ENCODE data around the gene PNPLA7. TPM values are rescaled to one million over a fixed set of nuclear protein-coding genes. Genes with fewer than 3 reads are reported as not detected.

The PNPLA7 gene
- total and polyA plus RNA-seq, 2 of the 4 experiments (the other 2 are of a cell fraction) = under 0.01 to 0.89 TPM

- in situ Hi-C loops (cut with MboI; ENCODE audit: low sequenced_read_pairs) = no loop called here
Measured at GRCh38 chr9:137475666-137476065, 74.5 kb downstream of the PNPLA7 start.

More at GRCh38 chr9:137475666-137476065, 74.5 kb downstream of the PNPLA7 start:
- no peak overlapping the region for H3K9ac ChIP-seq (ENCODE audit: low read depth, low read length)
- no peak overlapping the region for H2AK5ac ChIP-seq (ENCODE audit: low read depth, low read length)
- no peak overlapping the region for H2AFZ ChIP-seq (replicated peaks; ENCODE audit: low read length, poor library complexity)
- no peak overlapping the region for H2BK120ac ChIP-seq (ENCODE audit: low read depth, low read length)
- dilution Hi-C loops (cut with HindIII; ENCODE audit: low sequenced_read_pairs, unreplicated experiment) (no loop called here), intact Hi-C loops (cut with micrococcal nuclease) (no loop called here)
- no peak overlapping the region for H4K8ac ChIP-seq (ENCODE audit: low read depth in 2 of 2, low read length in 2 of 2)
- no peak overlapping the region for H2AK9ac ChIP-seq (replicated peaks; ENCODE audit: low read depth, low read length, poor library complexity)
- H4K20me1 ChIP-seq (ENCODE audit: insufficient read depth, low read length) = no peaks in the 10 kb centered on the region
- ATAC-seq (ENCODE audit: low read depth) (no peak), DNase-seq (no peak)
- no peak overlapping the region for H3K4me2 ChIP-seq (ENCODE audit: low read depth, low read length)
- H3K36me3 ChIP-seq (ENCODE audit: control insufficient read depth, insufficient read depth, low read length) = no peaks in the 10 kb centered on the region
- ChIA-PET POLR2A (ENCODE audit: unreplicated experiment) (no interaction called here), CTCF (no interaction called here)
- no CpG with 5 or more reads among the region's 3 CpGs for WGBS, 2 experiments (ENCODE audit: extremely low coverage in 2 of 2, insufficient read length in 1 of 2)
- no peak overlapping the region for H3K4me3 ChIP-seq (ENCODE audit: insufficient read depth, low read depth, low read length)
- peaks cover 16% of the 10 kb centered on the region for H3K9me3 ChIP-seq (ENCODE audit: control insufficient read depth, insufficient read depth, low read length)
- H3K23ac ChIP-seq (ENCODE audit: low read depth, low read length) = no peak overlapping the region
- peaks cover 2% of the 10 kb centered on the region; the same call in 1 of the 2 replicates for H3K4me1 ChIP-seq (ENCODE audit: control insufficient read depth, insufficient read depth, low read length)
- no peak overlapping the region for H3K56ac ChIP-seq (ENCODE audit: extremely low read depth, insufficient read depth, low read length)
- H4K5ac ChIP-seq (ENCODE audit: low read depth, low read length) = no peak overlapping the region
- H2BK5ac ChIP-seq (ENCODE audit: low read depth, low read length, poor library complexity, severe bottlenecking) = no peak overlapping the region
- no peaks in the 10 kb centered on the region for H3K79me1 ChIP-seq (ENCODE audit: low read depth in 1 of 2, low read length in 2 of 2)
- H4K91ac ChIP-seq (ENCODE audit: insufficient read depth, low read depth, low read length) = no peak overlapping the region
- H3K27me3 ChIP-seq (ENCODE audit: control insufficient read depth, insufficient read depth, low read length) = peaks cover 17% of the 10 kb centered on the region
- TF ChIP-seq, protein P1, sequence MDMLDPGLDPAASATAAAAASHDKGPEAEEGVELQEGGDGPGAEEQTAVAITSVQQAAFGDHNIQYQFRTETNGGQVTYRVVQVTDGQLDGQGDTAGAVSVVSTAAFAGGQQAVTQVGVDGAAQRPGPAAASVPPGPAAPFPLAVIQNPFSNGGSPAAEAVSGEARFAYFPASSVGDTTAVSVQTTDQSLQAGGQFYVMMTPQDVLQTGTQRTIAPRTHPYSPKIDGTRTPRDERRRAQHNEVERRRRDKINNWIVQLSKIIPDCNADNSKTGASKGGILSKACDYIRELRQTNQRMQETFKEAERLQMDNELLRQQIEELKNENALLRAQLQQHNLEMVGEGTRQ (IDR thresholded peaks at IDR 0.05; ENCODE audit: low read depth, low read length) = no peak
- no peak for TF ChIP-seq RCOR1 (IDR thresholded peaks at IDR 0.05; ENCODE audit: insufficient replicate concordance, low read length)
- TF ChIP-seq, protein P2, sequence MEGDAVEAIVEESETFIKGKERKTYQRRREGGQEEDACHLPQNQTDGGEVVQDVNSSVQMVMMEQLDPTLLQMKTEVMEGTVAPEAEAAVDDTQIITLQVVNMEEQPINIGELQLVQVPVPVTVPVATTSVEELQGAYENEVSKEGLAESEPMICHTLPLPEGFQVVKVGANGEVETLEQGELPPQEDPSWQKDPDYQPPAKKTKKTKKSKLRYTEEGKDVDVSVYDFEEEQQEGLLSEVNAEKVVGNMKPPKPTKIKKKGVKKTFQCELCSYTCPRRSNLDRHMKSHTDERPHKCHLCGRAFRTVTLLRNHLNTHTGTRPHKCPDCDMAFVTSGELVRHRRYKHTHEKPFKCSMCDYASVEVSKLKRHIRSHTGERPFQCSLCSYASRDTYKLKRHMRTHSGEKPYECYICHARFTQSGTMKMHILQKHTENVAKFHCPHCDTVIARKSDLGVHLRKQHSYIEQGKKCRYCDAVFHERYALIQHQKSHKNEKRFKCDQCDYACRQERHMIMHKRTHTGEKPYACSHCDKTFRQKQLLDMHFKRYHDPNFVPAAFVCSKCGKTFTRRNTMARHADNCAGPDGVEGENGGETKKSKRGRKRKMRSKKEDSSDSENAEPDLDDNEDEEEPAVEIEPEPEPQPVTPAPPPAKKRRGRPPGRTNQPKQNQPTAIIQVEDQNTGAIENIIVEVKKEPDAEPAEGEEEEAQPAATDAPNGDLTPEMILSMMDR (conservative IDR thresholded peaks at IDR 0.05; ENCODE audit: low read depth, low read length) = no peak
- TF ChIP-seq RFX5 (IDR thresholded peaks at IDR 0.05; ENCODE audit: low read depth, low read length) = no peak
- no peak for TF ChIP-seq FOS (IDR thresholded peaks at IDR 0.05; ENCODE audit: low read depth, low read length)
- no peak for TF ChIP-seq BHLHE40 (IDR thresholded peaks at IDR 0.05; ENCODE audit: low read depth, low read length)
- no peak for TF ChIP-seq MXI1 (IDR thresholded peaks at IDR 0.05; ENCODE audit: borderline replicate concordance, low read depth, low read length)
- no peak for TF ChIP-seq CHD1 (IDR thresholded peaks at IDR 0.05; ENCODE audit: low read depth, low read length)
- no peak for TF ChIP-seq NFE2L2 (IDR thresholded peaks at IDR 0.05; ENCODE audit: low read depth, low read length)
- no peak for TF ChIP-seq POLR2A (IDR thresholded peaks at IDR 0.05; ENCODE audit: low read depth, low read length)
- no peak for TF ChIP-seq CEBPB (IDR thresholded peaks at IDR 0.05; ENCODE audit: low read depth, low read length)
- TF ChIP-seq RAD21 (IDR thresholded peaks at IDR 0.05; ENCODE audit: low read length) = no peak
- no peak for TF ChIP-seq SMC3 (IDR thresholded peaks at IDR 0.05; ENCODE audit: low read depth, low read length)
- TF ChIP-seq MAZ (IDR thresholded peaks at IDR 0.05; ENCODE audit: borderline replicate concordance, low read depth, low read length) = no peak
- TF ChIP-seq MAFK (IDR thresholded peaks at IDR 0.05; ENCODE audit: low read depth, low read length) = no peak
- no TSS peak for BruUV-seq (replicated peaks)
- H3K9me1 ChIP-seq (ENCODE audit: insufficient read depth, low read length) = no peaks in the 10 kb centered on the region
- no peak overlapping the region for H3K14ac ChIP-seq (replicated peaks; ENCODE audit: low read depth, low read length)
- H2BK15ac ChIP-seq (ENCODE audit: low read depth, low read length) = no peak overlapping the region
- no peak overlapping the region for H3K18ac ChIP-seq (ENCODE audit: low read depth, low read length)
- H3K27ac ChIP-seq (ENCODE audit: insufficient read depth, low read length) = no peak overlapping the region
- H3K4ac ChIP-seq (ENCODE audit: low read depth, low read length) = no peak overlapping the region
- no peak overlapping the region for H2BK20ac ChIP-seq (ENCODE audit: low read depth, low read length)

Measured in IMR-90 (cell line).